GM12891 (cell line): ENCODE data around the gene ARF4.

Source experiments
- DNase-seq: peaks from one replicate; pipeline ENCODE4 v3.0.0; 2011; ENCODE audit warnings: low spot score; ENCODE audit not compliant: insufficient read length
- FAIRE-seq: peaks from 2 replicates; lab custom pipeline; 2011; peaks lifted over from hg19 to GRCh38; lab: Jason Lieb, UNC
- PAX5 ChIP-seq: IDR thresholded peaks from 2 replicates; pipeline ENCODE4 v1.6.1; 2011; ENCODE audit warnings: low read length, moderate library complexity, mild to moderate bottlenecking; ENCODE audit not compliant: insufficient read depth, severe bottlenecking
- POLR2A ChIP-seq: IDR thresholded peaks from 2 replicates; pipeline ENCODE4 v1.6.1; 2011; ENCODE audit warnings: low read depth, low read length, control low read depth
- POLR2AphosphoS5 ChIP-seq: IDR thresholded peaks from 2 replicates; pipeline ENCODE4 v1.6.1; 2011; ENCODE audit warnings: low read depth, low read length, control low read depth
- SPI1 ChIP-seq: IDR thresholded peaks from 2 replicates; pipeline ENCODE4 v1.6.1; 2011; ENCODE audit warnings: low read depth, low read length, control low read depth
- TAF1 ChIP-seq: IDR thresholded peaks from 2 replicates; pipeline ENCODE4 v1.6.1; 2011; ENCODE audit warnings: low read depth, low read length, control low read depth

The ARF4 gene

GRCh38 chr3:57530071-57530608 is 67.0 kb downstream of the ARF4 start:
- no peak for TF ChIP-seq SPI1
- TF ChIP-seq PAX5: no peak
- no peak for TF ChIP-seq POLR2A
- TF ChIP-seq TAF1: no peak
- TF ChIP-seq POLR2AphosphoS5: no peak
- DNase-seq (no peak), FAIRE-seq (no peak)
